GM18505 (cell line): ENCODE data around the gene C3.
A peak's percentile ranks its signal among the peaks of the same experiment; 100 is the strongest.

ENCODE experiments used
- ATAC-seq: cut with Tn5 transposase; IDR thresholded peaks from one replicate; pipeline ENCODE4 v1.9.1; 2021; ENCODE audit not compliant: unreplicated experiment
- POLR2A ChIP-seq: IDR thresholded peaks from 4 replicates; pipeline ENCODE4 v1.6.1; 2011; ENCODE audit warnings: borderline replicate concordance; ENCODE audit not compliant: insufficient read depth, insufficient read length; ENCODE audit errors: extremely low read depth

C3 gene

GRCh38 chr19:6739883-6740588, 19.6 kb upstream of the C3 start:
- no peak for TF ChIP-seq POLR2A
- no peak for ATAC-seq

DNA sequence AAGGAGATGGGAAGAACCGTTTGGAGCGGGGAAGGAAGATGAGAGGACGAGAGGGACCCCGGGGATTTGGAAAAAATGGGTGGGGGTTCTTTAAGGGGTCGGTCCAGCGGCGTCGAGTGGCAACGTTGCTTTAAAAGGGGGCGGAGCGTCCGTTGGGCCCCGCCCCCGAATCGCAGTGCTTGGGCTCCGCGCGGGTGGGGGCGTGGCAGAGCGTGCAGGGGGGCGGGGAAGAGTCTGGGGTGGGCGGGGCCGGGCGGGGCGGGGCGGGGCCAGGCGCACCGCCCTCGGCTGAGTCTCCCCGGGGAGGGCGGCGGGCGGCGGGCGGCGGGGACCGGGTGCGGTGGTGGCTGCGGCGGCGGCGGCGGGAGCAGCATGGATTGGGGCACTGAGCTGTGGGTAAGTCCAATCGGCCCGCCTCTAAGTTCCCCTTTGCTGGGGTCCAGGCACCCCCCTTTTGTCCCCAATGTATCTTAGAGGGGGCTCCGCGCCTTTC, 19.0 kb upstream of the C3 start, which contains the start of gene TRIP10:
Gene TRIP10 (plus strand): TSS at position 291 of the 493 bp plus-strand sequence. CDS start 82 bp downstream, at position 373.
- TF ChIP-seq POLR2A = no peak
- no peak for ATAC-seq

DNA sequence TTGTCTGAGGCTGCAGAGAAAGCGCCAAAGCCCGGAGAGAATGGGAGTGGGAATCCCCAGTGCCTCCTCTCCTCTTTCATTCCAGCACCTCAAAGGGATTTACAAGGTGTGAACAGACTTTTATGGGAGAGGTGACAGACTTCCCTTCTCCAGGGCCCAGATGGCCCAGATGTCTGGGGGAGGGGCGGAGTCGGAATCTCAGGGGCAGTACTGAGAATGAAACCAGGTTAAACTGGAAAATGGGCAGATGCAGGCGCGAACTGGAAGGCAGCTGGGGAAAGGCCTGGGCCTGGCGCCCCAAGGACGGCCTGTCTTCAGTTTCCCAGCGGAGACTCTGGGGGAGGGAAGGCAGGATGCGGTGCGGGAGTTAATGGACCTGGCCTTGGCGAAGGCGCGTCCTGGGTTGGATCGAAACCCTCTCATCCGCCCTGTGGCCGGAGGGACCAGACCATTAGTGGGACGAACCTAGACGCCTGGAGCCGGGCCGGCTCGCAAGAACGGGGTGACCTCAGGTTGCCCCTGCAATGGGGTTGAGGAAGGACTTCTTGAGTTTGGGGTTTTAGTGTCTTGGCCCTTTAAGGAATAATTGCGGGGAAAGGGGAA, 18.4 kb upstream of the C3 start:
- no peak for ATAC-seq
- no peak for TF ChIP-seq POLR2A

DNA sequence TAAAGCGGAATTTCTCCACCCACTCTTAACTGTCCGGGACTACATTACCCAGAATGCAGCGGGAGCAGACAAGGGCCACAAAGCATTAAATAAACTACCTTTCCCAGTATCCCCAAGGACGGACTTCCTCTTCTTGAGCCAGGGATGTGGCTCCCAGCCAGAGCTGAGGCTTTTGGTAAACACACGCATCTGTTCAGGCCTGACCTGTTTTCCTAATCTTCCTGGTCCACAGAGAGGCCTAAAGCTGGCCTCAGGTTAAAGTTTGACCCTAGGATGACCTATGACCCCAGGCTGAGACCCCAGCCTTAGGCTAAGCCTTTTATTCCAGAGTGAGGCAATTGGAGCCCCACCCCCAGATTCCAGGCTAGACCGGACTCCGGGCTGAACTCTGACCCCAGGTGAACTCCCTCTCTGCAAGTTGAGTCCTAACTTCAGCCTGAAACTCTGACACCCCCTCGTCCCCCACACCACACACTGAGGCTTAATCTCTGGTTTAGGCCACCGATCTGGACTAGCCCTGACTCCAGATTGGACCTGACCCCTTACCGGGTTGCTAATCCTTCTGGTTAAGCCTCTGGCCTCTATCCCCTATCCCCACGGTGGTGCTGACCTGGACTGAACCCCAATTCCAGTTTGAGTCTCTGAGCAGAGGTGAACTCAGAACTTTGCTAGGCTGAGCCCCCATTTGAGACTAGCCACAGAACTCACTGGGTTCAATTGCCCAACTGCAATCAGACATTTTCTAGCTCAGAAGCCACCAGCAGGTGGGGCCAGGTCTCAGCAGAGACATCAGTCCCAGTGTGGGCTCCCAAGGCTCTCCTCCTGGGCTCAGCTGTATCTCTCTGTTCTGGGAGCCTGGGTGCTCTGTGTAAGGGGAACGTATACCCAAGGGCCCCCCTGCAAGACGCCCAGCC, 17.7 kb upstream of the C3 start:
- ATAC-seq = no peak
- peak; percentile 23 for TF ChIP-seq POLR2A

DNA sequence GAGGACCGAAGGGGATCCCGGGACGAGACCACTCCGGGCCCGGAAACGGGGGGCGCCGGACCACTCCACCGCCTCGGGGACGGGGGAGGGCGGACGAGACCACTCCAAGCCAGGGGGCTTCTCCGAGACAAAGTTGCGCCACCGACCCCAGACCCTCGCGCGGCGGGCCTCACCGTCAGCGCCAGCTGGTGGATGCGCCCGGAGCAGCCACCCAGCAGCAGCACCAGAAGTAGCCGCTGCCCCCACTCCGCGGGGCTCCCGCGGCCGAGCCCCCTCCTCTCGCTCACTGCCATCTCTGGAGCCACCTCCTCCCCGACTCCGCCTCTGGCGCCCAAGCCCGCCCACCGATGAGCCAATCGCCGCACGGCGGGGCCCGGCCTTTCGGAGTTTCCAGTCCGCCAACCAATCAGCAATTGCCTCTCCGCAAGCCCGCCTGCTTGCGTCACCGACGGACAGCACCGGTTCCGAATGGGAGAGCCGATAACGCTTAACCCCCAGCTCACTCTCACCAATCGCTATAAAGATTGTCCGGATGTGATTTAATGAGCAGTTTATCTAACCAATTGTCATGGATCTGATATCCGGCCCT, 16.9 kb upstream of the C3 start, which contains the start of gene GPR108:
Gene GPR108 (minus strand): TSS at position 297 of the 589 bp plus-strand sequence. CDS start 4 bp downstream, at position 293.
- peak; percentile 51 for ATAC-seq
- TF ChIP-seq POLR2A = peak; percentile 56

DNA sequence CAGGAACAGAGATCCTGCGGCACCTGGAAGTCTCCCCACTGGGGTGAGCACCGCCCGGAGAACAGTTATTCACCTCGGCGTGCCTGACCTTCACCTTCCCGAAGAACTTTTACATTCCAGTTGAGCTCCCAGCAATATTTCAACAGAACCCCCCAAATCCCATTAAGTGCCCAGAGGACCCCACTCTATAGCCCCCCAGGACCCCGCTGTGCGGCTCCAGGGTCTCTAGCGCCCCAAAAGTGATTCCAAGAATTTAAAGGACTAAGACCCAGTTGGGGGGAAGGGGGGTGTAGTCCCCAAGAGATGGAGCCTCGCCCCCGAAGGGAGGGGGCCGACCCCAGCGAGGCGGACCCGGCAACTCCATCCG, 16.4 kb upstream of the C3 start:
- ATAC-seq = no peak
- no peak for TF ChIP-seq POLR2A

DNA sequence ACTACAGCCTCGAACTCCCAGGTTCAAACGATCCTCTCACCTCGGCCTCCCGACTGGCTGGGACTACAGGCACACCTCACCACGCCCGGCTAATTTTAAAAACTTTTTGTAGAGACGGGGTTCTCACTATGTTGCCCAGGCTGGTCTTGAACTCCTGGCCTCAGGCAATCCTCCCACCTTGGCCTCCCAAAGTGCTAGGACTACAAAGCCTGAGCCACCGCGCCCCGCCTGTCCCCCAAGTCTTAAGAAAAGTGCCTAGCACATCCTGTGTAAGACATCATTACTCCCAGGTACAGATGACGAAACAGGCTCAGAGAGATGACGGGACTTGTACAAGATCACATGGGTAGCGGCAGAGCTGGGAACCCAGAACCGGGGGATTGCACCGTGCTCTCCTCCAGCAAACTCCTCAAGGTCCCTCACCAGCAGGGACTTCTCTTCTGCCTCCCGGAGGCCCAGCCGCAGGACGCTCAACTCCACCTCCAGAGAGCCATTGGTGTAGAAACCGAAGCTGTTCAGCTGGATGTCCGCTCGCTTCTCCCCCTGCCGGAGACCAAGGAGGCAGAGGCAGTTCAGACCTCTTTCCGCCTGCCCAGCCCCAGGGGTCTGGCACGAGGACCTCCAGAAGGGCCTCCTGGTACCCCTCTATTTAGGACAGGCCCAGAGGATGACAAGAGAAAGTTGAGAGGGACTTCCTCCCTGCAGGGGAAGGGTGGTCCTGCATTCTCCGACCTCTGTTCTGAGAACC, 15.9 kb upstream of the C3 start:
- ATAC-seq = no peak
- peak; percentile 84 for TF ChIP-seq POLR2A

DNA sequence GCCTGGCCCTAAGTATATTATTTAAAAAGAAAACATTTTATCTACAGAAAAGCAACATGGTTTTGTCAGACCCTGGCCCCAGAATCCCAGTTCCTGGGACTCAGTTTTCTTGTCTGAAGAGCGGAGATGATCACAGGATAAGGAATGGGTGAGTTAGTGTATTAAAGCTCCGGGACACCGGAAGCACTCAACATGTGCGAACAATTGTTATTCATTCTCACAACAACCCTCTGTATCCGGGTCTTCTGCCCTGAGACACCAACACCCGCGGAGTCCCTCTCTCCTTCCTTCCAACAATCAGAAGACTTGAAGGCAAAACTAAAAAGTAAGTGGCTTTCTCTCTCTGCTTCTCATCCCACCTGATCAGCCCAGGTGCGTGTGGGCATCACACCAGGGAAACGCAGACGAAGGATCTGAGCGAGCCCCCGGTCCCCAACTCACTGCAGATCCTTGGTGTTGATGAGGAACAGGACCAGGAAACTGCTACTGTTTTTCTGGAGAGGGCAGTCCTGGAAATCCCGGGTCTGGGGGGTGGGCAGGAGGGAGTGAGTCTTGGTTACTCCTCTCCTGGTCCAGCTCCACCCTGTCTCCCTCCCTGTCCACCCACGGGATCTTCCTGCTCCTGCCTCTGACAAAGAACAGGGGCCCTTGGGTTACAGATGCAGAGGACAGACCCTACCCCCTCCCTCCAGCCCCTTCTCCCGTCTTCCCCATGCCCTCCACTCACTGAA, 14.9 kb upstream of the C3 start:
- no peak for ATAC-seq
- no peak for TF ChIP-seq POLR2A

GRCh38 chr19:6734096-6734696, 13.7 kb upstream of the C3 start:
- ATAC-seq = no peak

GRCh38 chr19:6733338-6734095, 13.1 kb upstream of the C3 start:
- TF ChIP-seq POLR2A = no peak
- ATAC-seq = no peak

More at GRCh38 chr19:6734096-6734696, 13.7 kb upstream of the C3 start:
- no peak for TF ChIP-seq POLR2A
